Measurements from ENCODE around the gene FAM227B.
"Not testable (repeated sequence)": the region's sequence is repeated elsewhere in the genome, so short reads cannot be mapped to it uniquely, and the experiment has no call there.

FAM227B gene

DNA sequence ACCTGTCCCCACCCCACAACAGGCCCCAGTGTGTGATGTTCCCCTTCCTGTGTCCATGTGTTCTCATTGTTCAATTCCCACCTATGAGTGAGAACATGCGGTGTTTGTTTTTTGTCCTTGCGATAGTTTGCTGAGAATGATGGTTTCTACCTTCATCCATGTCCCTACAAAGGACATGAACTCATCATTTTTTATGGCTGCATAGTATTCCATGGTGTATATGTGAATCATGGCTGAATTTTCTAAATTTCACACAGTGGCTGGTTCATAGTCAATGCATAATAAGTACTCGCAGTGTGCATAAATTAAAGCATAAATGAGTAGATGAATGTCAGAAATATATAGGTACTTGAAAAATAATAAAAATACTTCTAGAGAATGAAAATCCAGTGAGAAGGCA, 8.4 kb downstream of the FAM227B start:
- DNase-seq (ENCODE audit: low read depth in 2 of 2): not testable (repeated sequence)

- no peak for DNase-seq (ENCODE audit: low read depth in 2 of 2)
These were observed 10.3 kb downstream of the FAM227B start for GRCh38 chr15:49610157-49610918.

GRCh38 chr15:49606594-49606993, 14.0 kb downstream of the FAM227B start:
- no peak for DNase-seq (ENCODE audit: low read depth in 2 of 2)

DNA sequence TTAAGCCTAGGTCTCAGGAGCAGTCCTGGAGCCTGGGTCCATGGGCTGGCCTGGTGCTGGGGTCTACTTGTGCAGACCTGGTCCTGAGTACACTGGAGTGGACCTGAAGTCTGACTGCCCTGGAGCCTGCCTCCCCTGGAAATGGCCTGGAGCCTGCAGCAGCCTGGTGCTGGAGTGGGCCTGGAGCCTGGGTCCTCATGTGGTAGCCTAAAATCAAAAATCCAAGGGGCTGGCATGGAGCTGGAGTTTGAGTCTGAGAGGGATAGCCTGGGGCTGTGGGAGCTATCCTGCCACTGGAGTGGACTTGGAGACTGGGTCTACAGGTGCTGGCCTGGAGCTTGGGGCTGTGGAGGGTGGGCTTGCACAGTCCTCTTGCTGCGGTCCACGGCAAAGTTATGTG, 15.0 kb downstream of the FAM227B start:
- no peak for DNase-seq (ENCODE audit: low read depth in 2 of 2)

DNA sequence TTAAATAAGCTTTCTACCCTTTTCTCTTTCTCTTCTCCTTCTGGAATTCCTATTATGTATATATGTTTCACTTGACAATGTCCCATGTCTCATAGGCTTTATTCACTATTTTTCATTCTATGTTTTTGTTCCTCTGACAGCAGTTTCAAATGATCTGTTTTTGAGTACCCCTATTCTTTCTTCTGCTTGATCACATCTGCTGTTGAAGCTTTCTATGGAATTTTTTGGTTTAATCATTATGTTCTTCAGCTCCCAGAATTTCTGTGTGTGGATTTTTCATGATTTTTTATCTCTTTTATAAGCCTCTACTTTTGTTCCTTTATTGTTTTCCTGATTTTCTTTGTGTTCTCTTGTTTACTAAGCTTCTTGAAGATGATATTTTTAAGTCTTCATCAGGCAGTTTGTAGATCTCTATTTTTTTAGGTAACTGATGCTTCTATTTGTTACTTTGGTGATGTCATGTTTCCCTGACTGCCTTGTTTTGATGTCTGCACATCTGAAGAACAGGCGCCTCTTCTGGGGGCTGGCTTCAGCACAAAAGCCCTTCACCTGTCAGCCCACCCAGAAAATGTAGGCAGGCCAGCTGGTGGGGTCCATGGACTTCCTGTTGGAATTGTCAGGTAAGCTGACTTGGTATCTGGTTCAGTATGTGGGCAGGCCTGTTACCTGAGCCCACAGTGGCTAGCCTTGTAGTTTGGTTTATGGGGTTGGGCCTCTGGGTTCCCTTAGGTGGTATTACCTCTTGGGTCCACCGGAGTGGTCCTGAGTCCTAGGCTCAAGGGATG, 15.8 kb downstream of the FAM227B start:
- DNase-seq (ENCODE audit: low read depth in 2 of 2): no peak

DNA sequence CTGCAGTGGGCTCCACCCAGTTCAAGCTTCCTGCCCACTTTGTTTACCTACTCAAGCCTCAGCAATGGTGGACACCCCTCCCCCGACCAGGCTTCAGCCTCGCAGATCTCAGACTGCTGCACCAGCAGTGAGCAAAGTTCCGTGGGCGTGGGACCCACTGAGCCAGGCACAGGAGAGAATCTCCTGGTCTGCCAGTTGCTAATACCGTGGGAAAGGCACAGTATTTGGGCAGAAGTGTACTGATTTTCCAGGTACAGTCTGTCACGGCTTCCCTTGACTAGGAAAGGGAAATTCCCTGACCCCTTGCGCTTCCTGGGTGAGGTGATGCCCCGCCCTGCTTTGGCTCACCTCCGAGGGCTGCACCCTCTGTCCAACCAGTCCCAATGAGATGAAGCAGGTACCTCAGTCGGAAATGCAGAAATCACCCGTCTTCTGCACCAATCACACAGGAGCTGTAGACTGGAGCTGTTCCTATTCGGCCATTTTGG, 27.7 kb downstream of the FAM227B start:
- DNase-seq (ENCODE audit: low read depth in 2 of 2): not testable (repeated sequence)

GRCh38 chr15:49589030-49589429, 31.6 kb downstream of the FAM227B start:
- no peak for DNase-seq (ENCODE audit: low read depth in 2 of 2)

DNA sequence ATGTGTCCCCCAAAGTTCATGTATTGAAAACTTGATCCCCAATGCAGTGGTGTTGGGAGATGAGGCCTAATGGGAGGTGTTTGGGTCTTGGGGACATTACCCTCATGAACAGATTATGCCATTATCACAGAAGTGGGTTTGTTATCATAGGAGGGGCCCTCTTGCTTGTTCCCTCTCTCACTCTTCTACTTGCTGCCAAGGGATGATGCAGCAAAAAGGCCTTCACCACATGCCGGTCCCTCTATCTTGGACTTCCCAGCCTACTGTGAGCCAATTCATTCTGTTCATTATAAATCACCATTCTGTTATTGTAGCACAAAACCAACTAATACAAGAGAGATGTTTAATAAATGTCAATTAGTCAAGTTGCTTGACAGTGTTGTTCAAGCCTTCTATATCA, 47.2 kb downstream of the FAM227B start:
- no peak for DNase-seq (ENCODE audit: low read depth in 2 of 2)

GRCh38 chr15:49570672-49571071, 49.9 kb downstream of the FAM227B start:
- DNase-seq (ENCODE audit: low read depth in 2 of 2): no peak

- no peak for DNase-seq (ENCODE audit: low read depth in 2 of 2)
These were observed 50.4 kb downstream of the FAM227B start for GRCh38 chr15:49570174-49570573.

GRCh38 chr15:49560045-49560444, 60.6 kb downstream of the FAM227B start:
- no peak for DNase-seq (ENCODE audit: low read depth in 2 of 2)

GRCh38 chr15:49558929-49559328, 61.7 kb downstream of the FAM227B start:
- DNase-seq (ENCODE audit: low read depth in 2 of 2): no peak

DNA sequence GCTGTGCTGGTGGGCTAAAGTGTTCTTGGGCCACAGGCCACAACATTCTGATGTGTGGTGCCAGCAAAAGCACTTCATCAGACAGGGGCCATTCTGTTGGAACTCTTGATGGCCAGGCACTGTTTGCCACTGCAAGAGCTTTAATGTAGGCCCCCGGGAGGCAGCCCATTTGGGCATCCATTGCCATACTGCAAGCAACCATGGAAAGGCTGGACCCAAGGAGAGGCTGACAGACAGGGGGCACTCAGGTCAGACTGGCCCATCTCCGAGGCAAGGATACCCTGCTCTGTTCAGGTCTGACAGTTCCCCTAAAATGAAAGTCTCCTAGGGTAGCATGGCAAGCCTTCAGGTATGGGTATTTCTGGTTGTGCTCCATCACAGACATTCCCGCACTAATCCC, 64.2 kb downstream of the FAM227B start:
- no peak for DNase-seq (ENCODE audit: low read depth in 2 of 2)

- not testable (repeated sequence) for DNase-seq (ENCODE audit: low read depth in 2 of 2)
These were observed 70.3 kb downstream of the FAM227B start for GRCh38 chr15:49550342-49550741.

DNA sequence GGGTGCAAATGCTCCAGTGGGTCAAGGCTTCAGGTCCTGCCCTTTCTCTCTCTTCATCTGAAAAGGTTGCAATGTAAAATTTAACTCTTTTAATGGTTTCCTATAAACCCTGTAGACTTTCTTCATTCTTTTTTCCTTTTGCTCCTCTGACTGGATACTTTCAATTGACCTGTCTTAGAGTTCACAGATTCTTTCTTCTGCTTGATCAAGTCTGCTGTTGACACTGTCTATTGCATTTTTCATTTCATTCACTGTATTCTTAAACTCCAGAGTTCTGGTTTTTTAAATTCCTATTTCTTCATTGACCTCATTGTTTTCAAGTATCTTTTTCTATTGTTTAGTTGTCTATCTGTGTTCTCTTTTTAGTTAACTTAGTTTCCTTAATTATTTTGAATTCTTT, 82.1 kb downstream of the FAM227B start:
- DNase-seq (ENCODE audit: low read depth in 2 of 2): no peak

DNA sequence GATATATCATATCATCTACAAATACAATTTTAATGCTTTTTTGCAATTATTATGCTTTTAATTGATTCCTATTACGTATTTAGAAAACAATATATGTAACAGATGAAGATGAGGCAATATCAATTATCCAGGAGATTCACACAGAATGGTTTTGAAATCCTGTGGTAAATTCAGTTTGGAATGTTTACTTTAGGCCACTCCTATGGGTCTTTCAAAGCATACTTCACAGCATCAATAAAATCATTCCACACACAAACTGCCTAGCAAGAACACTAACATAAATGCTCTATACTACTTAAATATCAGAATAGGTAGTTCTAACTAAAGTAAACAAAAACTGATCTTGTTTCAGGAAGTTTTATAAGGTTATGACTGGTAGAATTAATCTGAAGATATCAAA, 90.5 kb downstream of the FAM227B start:
- DNase-seq (ENCODE audit: low read depth in 2 of 2): no peak

DNA sequence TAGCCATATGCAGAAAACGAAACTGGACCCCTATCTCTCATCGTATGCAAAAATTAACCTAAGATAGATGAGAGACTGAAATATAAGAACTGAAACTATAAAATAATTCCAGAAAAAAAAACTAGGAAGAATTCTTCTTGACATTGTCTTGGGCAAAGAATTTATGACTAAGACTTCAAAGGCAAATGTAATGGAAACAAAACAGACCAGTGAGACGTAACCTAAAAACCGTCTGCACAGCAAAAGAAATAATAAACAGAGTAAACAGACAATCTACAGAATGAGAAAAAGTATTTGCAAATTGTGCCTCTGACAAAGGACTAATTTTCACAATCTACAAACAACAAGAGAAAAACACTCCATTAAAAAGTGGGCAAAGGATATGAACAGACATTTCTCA, 92.3 kb downstream of the FAM227B start:
- no peak for DNase-seq (ENCODE audit: low read depth in 2 of 2)

DNA sequence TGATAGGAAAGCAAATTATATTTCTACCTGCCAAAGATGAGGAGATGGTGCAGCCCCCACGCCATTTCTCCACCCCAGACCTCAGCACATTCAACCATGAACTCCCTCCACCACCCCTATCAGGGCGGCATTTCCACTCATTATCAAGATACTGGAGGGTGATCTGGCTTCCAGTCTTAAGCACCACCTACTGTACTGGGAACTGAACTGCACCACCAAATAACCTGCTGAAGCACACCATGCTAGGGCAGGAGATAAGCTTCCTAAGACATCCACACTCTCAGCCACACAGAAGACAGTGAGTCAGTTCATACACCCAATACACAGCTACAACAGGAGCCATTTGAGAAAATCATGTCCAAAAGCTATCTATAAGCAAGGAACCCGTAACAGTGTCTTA, 98.8 kb downstream of the FAM227B start:
- no peak for DNase-seq (ENCODE audit: low read depth in 2 of 2)

- not testable (repeated sequence) for DNase-seq (ENCODE audit: low read depth in 2 of 2)
These were observed 107.9 kb downstream of the FAM227B start for GRCh38 chr15:49512739-49513138.

DNA sequence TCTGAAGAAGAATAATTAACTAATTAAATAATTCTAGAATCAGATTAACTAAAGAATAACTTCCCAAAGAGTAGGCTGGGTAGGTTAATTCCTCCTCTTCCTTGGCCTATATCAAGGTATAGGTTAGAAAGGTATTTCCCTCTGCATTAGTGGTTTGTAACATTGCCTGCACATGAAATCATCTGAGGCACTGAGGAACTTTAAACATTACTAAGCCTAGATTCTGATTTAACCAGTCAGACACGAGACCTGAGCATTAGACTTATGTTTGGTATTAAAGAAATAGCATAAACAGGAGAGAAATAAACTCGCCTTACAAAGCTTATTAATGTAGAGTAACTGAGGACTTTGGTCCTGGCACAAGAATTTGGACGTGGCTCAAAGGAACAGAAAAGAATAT, 113.4 kb downstream of the FAM227B start:
- DNase-seq (ENCODE audit: low read depth in 2 of 2): no peak

DNA sequence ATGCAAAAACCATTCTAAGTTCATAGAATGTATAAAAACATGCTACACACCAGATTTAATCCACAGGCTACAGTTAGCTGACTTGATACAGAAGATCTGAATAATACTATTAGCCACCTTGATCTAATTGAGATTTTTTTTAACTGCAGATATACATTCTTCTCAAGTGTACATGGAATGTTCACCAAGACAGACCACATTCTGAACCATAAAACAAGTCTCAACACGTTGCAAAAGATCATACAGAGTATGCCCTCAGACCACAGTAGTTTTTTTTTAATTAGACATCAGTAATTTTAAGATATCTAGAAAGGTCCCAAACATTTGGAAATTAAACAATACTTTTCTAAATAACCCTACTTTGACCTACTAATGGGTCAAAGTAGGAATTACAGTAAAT, 114.3 kb downstream of the FAM227B start:
- no peak for DNase-seq (ENCODE audit: low read depth in 2 of 2)

DNA sequence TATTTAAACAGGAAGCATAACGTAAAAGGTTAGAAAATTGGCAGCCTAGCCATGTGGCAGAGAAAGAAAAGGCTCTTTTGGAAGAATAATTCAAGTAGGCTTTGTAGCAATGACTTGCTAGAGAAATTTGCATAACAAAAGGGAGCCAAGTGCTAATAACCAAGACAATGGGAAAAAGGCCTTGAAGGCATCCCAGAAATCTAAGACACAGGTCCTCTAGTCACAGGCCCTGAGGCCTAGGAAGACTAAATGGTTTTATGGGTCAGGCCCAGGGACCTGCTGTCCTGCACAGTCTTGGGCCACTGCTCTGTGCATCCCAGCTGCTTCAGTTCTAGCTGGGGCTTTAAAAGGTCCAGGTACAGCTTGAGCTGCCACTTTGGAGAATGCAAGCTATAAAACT, 119.0 kb downstream of the FAM227B start:
- DNase-seq (ENCODE audit: low read depth in 2 of 2): no peak

Measured in stimulated activated CD8-positive, alpha-beta memory T cell treated with anti-CD3 and anti-CD28 coated beads, Interleukin-7, amount 100 ng/mL, for 1 hour (primary cell).